OCI-LY1 (cell line): Measurements from ENCODE around the gene IRF2.

Experiments used
- CTCF ChIP-seq: fragments of 200-600 bp; sonication (generic), shearing (Covaris generic); IDR thresholded peaks from 2 replicates; pipeline ENCODE4 v1.5.1; 2017; ENCODE audit warnings: mild to moderate bottlenecking, antibody characterized with exemption, low read length, moderate library complexity, mixed read lengths
- EZH2 ChIP-seq: fragments of 200-600 bp; sonication (generic), shearing (Covaris generic); IDR thresholded peaks from 2 replicates; pipeline ENCODE4 v1.8.0; 2017; ENCODE audit warnings: borderline replicate concordance, mixed run types, mild to moderate bottlenecking, antibody characterized with exemption, low read length, moderate library complexity, mixed read lengths

DNA sequence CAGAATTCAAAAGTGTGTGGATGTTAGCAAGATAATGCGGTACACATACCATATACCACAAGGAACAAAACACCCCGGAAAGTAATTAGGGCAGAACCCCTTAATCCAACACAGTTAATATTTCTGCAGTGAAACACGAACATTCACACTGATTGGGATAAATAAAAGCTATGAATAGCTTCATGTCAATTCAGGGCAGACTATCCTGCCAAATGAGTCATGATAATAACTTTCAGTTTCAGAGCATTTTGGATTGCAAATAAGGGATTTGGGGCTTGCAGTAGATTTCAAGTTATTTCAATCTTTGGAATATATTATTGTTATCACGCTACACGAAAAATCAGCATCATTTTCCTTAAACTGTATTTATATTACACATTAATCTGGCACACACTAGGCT, 24.3 kb downstream of the IRF2 start:
- TF ChIP-seq CTCF = no peak
- TF ChIP-seq EZH2 = no peak
